ENCODE measurements around the gene AUNIP. TPM values are rescaled to one million over a fixed set of nuclear protein-coding genes. Genes with fewer than 3 reads are reported as not detected.

The AUNIP gene
- polyA plus RNA-seq, 1 of the 3 experiments (the other 2 are of a cell fraction), result 1.9 TPM

DNA sequence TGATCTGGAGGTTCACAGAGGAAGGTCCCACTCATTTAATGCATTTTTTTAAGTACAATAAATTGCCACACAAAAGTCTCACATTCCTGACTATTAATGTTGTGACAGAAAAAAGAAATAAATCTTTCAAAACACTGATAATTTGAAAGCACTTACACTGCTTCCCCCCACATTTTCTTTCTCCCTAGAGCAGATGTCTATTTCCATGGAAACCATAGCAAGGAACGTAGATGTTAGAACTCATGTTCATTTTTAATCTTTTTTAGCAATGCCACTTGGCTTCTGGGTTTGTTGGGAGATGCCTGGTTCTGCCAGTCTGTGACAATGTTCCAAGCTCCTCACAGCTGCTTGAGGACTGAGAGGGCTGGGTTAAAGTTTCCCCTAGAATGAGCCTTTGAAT lies 48.9 kb upstream of the AUNIP start:
- peaks cover 24% of the 10 kb centered on the region for H3F3A ChIP-seq (replicated peaks; ENCODE audit: insufficient read depth)
- no peak overlapping the region for H3K9ac ChIP-seq
- H3K9me3 ChIP-seq, result no peaks in the 10 kb centered on the region
- H3K27ac ChIP-seq (ENCODE audit: low read depth in 2 of 2, low read length in 1 of 2), result no peak overlapping the region
- TF ChIP-seq FOXM1 (IDR thresholded peaks at IDR 0.05; ENCODE audit: low read depth) (no peak), JUND (IDR thresholded peaks at IDR 0.05) (no peak), EP300 (IDR thresholded peaks at IDR 0.05; ENCODE audit: borderline replicate concordance in 1 of 2, low read depth in 1 of 2, low read length in 1 of 2) (no peak), FOXJ3 (CRISPR knock-in tag; IDR thresholded peaks at IDR 0.05) (no peak), MEF2A (IDR thresholded peaks at IDR 0.05; ENCODE audit: borderline replicate concordance, low read depth) (no peak), MXI1 (IDR thresholded peaks at IDR 0.05; ENCODE audit: low read depth, low read length) (no peak), GATA2 (CRISPR knock-in tag; IDR thresholded peaks at IDR 0.05) (no peak), FOSL2 (IDR thresholded peaks at IDR 0.05; ENCODE audit: borderline replicate concordance, low read depth) (no peak), SMC3 (IDR thresholded peaks at IDR 0.05; ENCODE audit: low read depth, low read length) (no peak), GABPA (IDR thresholded peaks at IDR 0.05; ENCODE audit: low read depth) (no peak), NFIC (IDR thresholded peaks at IDR 0.05; ENCODE audit: borderline replicate concordance) (no peak), RCOR1 (IDR thresholded peaks at IDR 0.05; ENCODE audit: low read length) (no peak), POLR2AphosphoS5 (IDR thresholded peaks at IDR 0.05; ENCODE audit: low read depth, low read length) (no peak), TAF1 (IDR thresholded peaks at IDR 0.05; ENCODE audit: borderline replicate concordance, low read depth, low read length) (no peak)
- TF ChIP-seq, protein P1, sequence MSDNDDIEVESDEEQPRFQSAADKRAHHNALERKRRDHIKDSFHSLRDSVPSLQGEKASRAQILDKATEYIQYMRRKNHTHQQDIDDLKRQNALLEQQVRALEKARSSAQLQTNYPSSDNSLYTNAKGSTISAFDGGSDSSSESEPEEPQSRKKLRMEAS (IDR thresholded peaks at IDR 0.05; ENCODE audit: low read depth), result no peak
- TF ChIP-seq, protein P2, sequence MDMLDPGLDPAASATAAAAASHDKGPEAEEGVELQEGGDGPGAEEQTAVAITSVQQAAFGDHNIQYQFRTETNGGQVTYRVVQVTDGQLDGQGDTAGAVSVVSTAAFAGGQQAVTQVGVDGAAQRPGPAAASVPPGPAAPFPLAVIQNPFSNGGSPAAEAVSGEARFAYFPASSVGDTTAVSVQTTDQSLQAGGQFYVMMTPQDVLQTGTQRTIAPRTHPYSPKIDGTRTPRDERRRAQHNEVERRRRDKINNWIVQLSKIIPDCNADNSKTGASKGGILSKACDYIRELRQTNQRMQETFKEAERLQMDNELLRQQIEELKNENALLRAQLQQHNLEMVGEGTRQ (IDR thresholded peaks at IDR 0.05; ENCODE audit: borderline replicate concordance, low read depth, low read length), result no peak
- TF ChIP-seq, protein P3, sequence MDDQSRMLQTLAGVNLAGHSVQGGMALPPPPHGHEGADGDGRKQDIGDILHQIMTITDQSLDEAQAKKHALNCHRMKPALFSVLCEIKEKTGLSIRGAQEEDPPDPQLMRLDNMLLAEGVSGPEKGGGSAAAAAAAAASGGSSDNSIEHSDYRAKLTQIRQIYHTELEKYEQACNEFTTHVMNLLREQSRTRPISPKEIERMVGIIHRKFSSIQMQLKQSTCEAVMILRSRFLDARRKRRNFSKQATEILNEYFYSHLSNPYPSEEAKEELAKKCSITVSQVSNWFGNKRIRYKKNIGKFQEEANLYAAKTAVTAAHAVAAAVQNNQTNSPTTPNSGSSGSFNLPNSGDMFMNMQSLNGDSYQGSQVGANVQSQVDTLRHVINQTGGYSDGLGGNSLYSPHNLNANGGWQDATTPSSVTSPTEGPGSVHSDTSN (IDR thresholded peaks at IDR 0.05), result no peak
- TF ChIP-seq, protein P4, sequence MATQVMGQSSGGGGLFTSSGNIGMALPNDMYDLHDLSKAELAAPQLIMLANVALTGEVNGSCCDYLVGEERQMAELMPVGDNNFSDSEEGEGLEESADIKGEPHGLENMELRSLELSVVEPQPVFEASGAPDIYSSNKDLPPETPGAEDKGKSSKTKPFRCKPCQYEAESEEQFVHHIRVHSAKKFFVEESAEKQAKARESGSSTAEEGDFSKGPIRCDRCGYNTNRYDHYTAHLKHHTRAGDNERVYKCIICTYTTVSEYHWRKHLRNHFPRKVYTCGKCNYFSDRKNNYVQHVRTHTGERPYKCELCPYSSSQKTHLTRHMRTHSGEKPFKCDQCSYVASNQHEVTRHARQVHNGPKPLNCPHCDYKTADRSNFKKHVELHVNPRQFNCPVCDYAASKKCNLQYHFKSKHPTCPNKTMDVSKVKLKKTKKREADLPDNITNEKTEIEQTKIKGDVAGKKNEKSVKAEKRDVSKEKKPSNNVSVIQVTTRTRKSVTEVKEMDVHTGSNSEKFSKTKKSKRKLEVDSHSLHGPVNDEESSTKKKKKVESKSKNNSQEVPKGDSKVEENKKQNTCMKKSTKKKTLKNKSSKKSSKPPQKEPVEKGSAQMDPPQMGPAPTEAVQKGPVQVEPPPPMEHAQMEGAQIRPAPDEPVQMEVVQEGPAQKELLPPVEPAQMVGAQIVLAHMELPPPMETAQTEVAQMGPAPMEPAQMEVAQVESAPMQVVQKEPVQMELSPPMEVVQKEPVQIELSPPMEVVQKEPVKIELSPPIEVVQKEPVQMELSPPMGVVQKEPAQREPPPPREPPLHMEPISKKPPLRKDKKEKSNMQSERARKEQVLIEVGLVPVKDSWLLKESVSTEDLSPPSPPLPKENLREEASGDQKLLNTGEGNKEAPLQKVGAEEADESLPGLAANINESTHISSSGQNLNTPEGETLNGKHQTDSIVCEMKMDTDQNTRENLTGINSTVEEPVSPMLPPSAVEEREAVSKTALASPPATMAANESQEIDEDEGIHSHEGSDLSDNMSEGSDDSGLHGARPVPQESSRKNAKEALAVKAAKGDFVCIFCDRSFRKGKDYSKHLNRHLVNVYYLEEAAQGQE (IDR thresholded peaks at IDR 0.05; ENCODE audit: low read depth, low read length), result no peak
- TF ChIP-seq, protein P5, sequence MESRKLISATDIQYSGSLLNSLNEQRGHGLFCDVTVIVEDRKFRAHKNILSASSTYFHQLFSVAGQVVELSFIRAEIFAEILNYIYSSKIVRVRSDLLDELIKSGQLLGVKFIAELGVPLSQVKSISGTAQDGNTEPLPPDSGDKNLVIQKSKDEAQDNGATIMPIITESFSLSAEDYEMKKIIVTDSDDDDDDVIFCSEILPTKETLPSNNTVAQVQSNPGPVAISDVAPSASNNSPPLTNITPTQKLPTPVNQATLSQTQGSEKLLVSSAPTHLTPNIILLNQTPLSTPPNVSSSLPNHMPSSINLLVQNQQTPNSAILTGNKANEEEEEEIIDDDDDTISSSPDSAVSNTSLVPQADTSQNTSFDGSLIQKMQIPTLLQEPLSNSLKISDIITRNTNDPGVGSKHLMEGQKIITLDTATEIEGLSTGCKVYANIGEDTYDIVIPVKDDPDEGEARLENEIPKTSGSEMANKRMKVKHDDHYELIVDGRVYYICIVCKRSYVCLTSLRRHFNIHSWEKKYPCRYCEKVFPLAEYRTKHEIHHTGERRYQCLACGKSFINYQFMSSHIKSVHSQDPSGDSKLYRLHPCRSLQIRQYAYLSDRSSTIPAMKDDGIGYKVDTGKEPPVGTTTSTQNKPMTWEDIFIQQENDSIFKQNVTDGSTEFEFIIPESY (IDR thresholded peaks at IDR 0.05; ENCODE audit: borderline replicate concordance, low read depth), result no peak
- peaks cover 13 to 18% of the 10 kb centered on the region in 2 experiments for H3K4me1 ChIP-seq (ENCODE audit: control insufficient read depth in 1 of 2, insufficient read depth in 2 of 2, low read depth in 1 of 2, low read length in 1 of 2)
- no peak overlapping the region for H3K4me2 ChIP-seq
- H4K20me1 ChIP-seq (ENCODE audit: insufficient read depth), result peaks cover 14% of the 10 kb centered on the region; the same call in 1 of the 2 replicates
- peaks cover 5% of the 10 kb centered on the region in 2 experiments for H3K36me3 ChIP-seq (replicated peaks in 1 of 2; ENCODE audit: control insufficient read depth in 1 of 2, insufficient read depth in 2 of 2, low read length in 1 of 2)
- DNase-seq, result no peak
- H3K79me2 ChIP-seq (ENCODE audit: insufficient read depth), result peaks cover 24% of the 10 kb centered on the region
- no peaks in the 10 kb centered on the region for H3K9me2 ChIP-seq
- CTCF ChIA-PET, result interaction anchor here (1.4 to 6.5 kb wide), 2 partner anchors 13 to 89 kb away, joined by 4 to 57 read pairs; partner anchors contain the start of gene PAFAH2
- WGBS (ENCODE audit: low lambda C conversion rate), result 96% methylated on average over 1 of the region's 1 CpG
- no peaks in the 10 kb centered on the region for H3K27me3 ChIP-seq (ENCODE audit: insufficient read depth)
- no peak overlapping the region for H3K4me3 ChIP-seq (ENCODE audit: low read depth in 2 of 2, low read length in 1 of 2)
- no peak overlapping the region for H2AFZ ChIP-seq (ENCODE audit: low read depth)
- POLR2A ChIA-PET, result no interaction called here
